HG03575 (cell line): ENCODE measurements around the gene CREG2.

Experiments
- ATAC-seq: cut with Tn5 transposase; IDR thresholded peaks from one replicate; pipeline ENCODE4 v1.9.1; 2021; ENCODE audit not compliant: unreplicated experiment, insufficient number of reproducible peaks, low FRiP score; ENCODE audit errors: extremely low read depth

CREG2 gene, protein sequence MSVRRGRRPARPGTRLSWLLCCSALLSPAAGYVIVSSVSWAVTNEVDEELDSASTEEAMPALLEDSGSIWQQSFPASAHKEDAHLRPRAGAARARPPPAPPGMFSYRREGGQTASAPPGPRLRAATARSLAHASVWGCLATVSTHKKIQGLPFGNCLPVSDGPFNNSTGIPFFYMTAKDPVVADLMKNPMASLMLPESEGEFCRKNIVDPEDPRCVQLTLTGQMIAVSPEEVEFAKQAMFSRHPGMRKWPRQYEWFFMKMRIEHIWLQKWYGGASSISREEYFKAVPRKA

DNA sequence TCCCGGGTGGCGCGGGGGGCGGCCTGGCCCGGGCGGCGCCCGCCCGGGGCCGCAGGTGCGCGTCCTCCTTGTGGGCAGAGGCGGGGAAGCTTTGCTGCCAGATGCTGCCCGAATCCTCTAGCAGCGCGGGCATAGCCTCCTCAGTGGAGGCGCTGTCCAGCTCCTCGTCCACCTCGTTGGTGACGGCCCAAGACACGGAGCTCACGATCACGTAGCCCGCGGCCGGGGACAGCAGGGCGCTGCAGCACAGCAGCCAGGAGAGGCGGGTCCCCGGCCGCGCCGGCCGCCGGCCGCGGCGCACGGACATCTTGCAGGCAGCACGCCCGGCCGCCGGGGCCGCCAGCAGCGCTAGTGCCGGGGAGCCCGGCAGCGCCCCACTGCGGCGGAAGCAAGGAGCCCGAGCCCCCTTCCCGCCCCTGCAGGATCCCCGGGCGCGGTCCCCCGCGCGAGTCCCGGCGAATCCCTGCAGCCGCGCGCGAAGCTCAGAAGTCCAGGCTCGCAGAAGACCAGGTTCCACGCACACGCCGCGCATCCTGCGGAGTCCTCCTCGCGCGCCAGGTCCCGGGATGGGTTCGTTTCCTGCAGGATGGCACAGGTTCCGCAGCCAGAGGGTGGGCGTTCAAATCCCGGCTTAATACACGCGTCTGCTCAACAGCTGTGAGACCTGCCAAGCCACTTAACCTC, at the start of gene CREG2:
CREG2 (minus strand) TSS at position 353 of the 684 bp plus-strand sequence; CDS start at position 307, 46 bp downstream.
- no peak for ATAC-seq

DNA sequence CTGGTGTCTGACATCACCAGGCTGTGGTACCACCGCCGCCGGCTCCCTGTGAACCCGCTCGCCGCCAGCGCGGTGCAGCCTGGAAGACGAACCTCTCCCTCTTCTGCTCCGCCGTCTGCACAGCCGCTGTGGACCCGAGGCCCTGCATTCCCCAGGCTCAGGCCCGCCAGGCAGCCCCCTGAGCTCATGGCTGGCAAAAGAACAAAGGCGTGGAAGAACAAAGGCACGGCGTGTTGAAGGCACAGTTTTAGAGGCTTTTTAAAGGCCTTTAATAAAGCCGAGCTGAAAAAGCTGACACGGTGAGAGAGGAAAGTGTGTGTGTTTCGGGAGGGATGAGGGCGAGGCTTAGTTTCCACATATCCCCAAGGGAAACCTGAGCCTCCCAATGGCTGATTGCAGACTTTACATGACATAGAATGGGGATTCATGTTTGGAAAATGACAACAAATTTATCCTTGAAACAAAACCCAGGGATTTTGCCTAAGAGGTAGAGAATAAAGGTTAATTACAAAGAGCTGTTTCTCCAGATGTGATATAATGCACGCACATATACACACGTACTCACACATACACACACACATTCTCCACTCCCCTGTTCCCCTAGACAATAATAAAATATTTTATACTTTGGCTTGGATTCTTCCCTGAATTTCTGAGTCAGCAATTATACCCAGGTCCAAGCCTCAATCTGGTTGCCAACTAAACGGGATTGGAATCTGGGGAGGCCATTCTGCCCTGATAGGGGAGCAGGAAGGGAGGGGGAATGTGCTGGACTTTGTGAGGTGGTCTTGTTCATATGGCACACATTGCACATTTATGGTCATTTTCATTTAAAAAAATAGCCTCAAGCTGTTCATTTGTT, 47.9 kb upstream of the CREG2 start:
- ATAC-seq: no peak

- no peak for ATAC-seq
These were observed 46.2 kb upstream of the CREG2 start for GRCh38 chr2:101433465-101433864.

DNA sequence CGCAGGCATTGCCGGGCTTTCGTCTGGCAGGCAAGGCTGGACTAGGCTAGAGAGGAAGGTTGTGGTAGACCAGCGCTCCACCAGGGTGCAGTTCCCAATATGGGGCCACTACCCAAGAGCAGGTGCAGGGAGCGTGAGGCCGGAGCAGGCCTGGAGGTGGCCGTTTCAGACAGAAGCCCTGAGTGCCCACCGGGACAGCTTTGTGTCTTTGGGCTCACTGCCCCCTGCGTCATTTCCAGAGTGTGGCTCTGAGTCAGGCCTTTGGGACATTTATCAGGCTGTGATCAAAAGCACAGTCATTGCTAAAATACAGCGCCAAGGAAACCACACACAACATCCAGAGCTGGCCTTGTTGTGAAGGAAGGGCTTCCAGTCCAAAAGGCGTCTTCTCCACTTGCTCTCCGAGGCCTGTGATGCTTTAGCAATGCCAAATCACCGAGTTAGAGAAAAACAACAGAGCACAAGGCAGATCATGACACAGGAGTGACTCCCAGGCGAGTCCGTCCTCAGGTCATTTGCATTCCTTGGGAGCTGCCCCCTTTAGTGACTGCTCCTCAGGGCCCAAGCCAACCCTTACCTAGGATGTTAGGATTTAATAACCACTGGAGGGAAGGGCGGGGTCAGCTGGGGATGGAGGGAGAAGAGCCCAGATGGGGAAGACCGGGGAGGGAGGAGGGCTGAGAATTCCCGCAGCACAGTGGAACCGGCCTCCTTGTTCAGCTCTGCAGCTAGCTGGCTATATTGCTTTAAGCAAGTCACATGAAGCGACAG, 45.3 kb upstream of the CREG2 start:
- no peak for ATAC-seq

DNA sequence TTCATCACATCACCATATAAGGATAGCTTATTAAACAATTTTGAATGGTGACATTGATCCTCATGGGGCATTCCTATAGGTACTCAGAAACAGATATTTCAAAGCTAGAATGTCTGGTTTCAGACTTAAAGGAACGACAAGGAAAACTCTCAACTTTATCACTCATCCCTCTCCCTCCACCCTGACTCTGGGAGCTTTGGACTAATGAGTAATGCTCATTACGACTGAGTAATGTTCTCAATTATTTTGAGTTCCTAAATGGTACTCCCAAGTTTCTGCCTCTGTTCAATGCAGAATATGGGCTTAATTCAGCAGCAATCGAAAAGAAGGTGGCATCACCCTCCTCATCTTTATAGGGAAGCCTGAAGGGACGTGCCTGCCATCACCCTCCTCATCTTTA, 44.2 kb upstream of the CREG2 start:
- no peak for ATAC-seq

- no peak for ATAC-seq
These were observed 42.9 kb upstream of the CREG2 start for GRCh38 chr2:101430156-101430555.

DNA sequence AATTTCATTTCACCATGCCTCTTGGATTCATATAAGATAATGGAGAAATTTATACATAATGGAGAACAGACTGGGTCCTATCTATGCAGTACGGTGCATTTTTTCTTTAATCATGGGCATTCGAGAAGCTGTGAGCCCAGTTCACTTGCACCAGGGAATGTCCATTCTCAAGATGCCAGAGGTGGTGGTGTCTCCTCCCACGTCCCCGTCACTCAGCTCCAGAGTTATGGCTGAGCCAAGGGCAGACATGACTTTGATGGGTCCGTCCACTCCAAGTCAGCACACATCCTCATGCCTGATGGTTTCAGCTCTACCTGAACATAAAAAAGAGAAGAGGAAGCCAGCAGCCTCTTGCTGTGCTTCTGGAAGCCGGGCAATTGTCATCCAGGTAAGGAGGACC, 42.1 kb upstream of the CREG2 start:
- ATAC-seq: no peak

GRCh38 chr2:101428422-101429176, 41.3 kb upstream of the CREG2 start:
- ATAC-seq: no peak

GRCh38 chr2:101427743-101428142, 40.4 kb upstream of the CREG2 start:
- no peak for ATAC-seq

- ATAC-seq: no peak
These were observed 39.9 kb upstream of the CREG2 start for GRCh38 chr2:101427240-101427639.

DNA sequence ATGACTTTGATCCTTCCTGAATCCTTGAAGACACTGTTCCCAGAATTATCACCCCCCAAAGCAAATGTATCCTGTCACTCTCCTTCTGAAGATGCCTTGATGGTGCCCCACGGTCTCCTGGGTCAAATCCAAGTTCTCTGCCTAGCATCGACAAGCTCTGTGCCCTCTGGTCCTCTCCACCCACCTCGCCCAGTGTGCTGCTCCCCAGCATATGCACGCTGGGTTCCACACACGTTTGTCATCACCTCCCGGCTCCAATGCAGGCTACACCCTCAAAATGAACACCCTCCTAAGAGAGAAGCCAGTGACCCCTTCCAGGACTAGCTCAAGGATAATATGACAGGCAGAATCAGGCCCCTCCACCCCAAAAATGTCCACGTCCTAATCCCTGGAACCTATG, 39.5 kb upstream of the CREG2 start:
- no peak for ATAC-seq

DNA sequence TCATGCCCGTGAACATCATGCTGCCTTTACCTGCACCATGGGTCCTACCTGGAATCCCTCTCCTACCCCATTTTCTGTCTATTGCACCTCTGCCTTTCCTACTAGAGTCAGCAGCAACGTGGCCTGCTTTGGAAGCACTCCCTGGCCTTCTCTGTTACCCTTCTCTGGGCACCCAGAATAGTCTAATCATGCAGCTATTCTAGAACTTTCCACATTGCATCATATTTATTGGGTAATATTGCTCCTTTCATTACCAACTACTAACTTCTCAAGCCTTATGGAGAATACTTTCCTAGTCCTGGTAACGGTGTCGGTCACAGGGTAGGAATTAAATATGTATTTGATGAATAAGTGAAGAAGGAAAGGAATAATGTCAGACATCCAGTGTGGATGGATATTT, 33.3 kb upstream of the CREG2 start:
- ATAC-seq: no peak

DNA sequence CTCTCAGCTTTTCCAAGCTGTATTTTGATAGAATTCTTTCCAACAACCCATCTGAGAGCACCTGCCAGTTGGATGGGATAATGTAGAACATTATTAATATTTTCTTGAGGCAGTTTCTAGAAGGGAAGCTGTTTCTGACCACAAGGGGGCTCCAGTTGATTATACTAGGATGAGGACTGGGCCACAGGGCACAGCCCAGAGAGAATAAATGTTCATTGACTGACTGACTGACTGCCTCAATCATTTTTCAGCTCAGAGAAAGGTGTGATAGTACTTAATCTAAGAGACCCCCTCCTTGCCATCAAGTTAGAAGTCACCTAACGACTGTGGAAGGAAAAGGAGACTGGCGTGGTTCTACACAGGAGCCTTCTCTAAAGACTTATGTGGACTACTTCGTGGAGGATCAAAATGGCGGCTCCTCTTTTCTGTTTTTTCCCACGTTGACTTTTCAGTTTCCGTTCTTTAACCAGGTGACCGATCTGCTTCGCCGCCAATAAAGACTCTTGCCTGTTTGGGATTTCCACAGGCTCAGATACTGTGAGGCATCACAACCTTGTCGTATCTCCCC, 31.9 kb upstream of the CREG2 start:
- no peak for ATAC-seq

DNA sequence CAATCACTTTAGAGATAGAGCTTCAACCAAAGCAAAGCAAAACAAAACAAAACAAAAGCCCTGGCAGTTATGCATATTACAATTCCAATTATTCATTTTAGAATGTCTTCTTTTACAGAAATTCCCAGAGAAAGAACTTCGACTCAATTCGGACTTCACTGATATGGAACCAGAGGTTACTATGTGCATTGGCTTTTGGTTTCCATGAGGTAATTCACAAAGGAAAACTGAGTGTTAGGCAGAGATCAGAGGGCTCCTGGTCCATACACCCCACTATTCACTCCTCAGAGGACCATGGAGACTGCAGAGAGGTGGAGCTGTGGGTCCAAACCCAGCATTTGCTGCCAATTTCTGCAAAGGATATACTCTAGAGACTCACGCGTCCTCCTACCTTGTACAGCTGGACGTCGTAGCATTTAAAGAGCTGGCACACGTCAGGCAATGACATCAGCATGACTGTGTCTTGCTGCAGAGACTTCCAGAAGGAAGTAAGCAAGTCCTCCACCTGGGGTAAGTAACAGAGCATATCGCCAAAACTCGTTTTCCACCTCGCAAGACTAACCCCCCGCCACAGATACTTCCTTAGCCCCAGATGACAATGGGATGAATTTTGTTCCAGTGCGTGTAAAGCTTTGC, 31.3 kb upstream of the CREG2 start:
- ATAC-seq: no peak

DNA sequence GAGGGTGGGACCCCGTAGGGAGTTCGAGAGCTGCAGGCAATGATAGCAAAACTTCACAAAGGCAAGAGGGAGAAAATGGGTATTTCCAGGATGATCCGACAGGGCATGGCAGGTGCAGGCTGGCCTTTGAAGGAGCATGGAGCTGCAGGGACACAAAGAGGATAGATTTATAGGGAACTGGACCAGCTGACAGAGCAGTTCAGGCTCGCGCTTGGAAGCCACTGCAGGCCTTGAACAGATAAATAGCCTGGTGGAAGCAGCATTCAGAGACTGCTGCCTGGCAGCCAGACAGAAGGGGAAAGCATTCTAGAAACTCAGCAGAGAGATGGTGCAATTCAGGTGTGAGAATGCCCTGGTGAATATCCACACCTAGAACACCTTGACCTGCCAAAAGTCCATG, 29.3 kb upstream of the CREG2 start:
- ATAC-seq: no peak

- ATAC-seq: no peak
These were observed 28.6 kb upstream of the CREG2 start for GRCh38 chr2:101415884-101416283.

DNA sequence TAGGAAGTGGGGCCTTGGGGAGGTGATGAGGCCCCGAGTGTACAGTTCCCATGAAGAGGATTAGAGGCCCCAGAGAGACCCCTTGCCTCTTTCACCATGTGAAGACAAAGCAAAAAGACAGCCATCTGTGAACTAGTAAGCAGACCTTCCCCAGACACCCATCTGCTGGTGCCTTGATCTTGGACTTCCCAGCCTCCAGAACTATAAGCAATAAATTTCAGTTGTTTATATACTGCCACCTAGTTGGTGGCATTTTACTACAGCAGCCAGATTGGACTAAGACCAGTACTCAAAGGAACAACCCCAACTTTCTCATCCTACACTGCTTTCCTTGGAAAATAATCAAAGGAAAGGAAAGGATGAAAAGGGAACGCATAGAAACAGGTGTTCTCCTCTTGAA, 27.9 kb upstream of the CREG2 start:
- no peak for ATAC-seq
